GM19239 (cell line): ENCODE results near the gene SAV1.
"Not testable (repeated sequence)": the region's sequence is repeated elsewhere in the genome, so short reads cannot be mapped to it uniquely, and the experiment has no call there.

Source experiments
- DNase-seq: peaks from one replicate; pipeline ENCODE4 v3.0.0; 2011; ENCODE audit warnings: low spot score; ENCODE audit not compliant: insufficient read length
- FAIRE-seq: peaks from 2 replicates; lab custom pipeline; 2011; peaks lifted over from hg19 to GRCh38; lab: Jason Lieb, UNC

Gene SAV1

GRCh38 chr14:50666772-50667683, 1.1 kb downstream of the SAV1 start:
- FAIRE-seq, result peak; percentile 66
- no peak for DNase-seq

GRCh38 chr14:50665300-50665699, 2.8 kb downstream of the SAV1 start:
- DNase-seq, result not testable (repeated sequence)

DNA sequence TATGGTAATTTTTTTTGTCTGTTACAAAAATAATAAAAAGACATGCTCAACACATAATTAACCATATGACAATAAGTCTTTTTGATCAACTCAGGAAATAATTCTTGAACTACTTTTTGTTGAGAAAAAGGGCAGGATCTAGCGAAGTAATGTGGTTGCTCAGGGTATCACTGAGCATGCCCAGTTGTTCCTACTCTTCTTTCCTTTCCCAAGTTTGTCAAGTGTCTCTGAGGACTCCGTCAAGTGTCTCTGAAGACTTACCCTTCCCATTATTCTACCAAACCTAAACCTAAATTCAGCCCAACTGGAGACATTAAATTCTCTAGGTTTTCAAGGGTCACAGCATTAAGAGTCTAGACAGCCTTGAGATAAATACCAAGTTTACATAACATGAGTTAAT, 3.5 kb downstream of the SAV1 start:
- not testable (repeated sequence) for DNase-seq, FAIRE-seq

More at GRCh38 chr14:50665300-50665699, 2.8 kb downstream of the SAV1 start:
- FAIRE-seq, result peak; percentile 95

DNA sequence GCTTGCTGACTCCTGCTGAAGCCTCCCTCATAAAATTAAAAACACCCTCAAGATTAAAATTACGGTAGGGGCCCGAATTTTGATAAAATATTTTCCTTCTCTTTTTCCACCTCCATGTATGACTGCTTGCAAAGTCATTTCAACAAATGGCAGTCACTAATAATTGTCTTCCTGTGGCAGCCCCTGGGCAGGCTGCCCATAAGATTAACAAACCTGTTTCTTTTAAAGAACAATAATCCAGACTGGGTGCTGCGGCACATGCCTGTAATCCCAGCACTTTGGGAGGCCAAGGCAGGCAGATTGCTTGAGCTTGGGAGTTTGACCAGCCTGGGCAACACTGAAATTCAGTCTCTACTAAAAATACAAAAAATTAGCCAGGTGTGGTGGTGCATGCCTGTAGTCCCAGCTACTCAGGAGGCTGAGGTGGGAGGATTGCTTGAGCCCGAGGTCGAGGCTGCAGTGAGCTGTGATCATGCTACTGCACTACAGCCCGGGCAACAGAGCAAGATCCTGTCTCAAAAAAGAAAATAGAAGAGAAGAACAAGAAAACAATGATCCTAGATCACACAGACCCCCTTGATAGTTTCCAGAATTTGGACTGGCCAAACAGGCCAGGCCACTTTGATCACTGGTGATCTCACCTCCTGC, 8.7 kb downstream of the SAV1 start:
- FAIRE-seq, result no peak

DNA sequence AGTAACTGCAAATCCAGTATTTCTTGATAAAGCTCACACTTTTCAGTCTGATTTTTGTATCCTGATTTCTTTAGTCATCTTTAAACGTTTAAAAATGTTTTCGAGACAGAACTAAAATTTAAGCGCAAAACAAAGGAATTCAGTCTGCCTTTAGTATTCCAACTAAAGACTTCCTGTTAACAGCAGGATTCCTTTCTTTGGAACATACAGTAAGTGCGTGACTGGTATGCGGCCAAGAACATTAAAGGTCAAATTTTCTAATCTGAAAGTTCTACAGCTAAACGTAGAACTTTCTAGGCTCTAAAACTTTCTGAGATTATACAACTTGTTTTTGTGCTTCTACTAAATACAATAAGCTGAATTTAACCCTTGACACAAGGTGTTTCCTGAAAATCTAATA, 9.9 kb downstream of the SAV1 start:
- DNase-seq (no peak), FAIRE-seq (peak; percentile 23)

More for the DNA sequence above, 8.7 kb downstream of the SAV1 start:
- DNase-seq, result no peak

DNA sequence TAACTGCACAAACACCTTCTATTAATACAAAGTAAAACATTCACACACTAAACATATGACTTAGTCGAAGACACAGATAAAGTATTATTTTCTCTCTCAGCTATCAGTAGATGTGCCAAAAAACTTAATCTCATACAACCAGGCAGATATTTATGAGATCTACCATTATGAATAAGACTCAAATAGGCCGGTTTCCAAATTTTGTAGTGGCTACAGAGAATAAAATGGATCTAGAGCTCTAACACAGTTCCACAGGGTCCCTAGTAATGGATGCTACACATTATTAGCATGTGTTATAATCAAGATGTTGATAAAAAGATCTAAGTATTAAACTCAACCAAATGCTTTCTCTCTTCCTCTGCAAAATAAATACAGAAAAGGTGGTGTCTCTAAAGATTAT, 10.4 kb downstream of the SAV1 start:
- no peak for DNase-seq
- FAIRE-seq, result no peak

GRCh38 chr14:50656776-50657175, 11.3 kb downstream of the SAV1 start:
- no peak for DNase-seq
- FAIRE-seq, result no peak

DNA sequence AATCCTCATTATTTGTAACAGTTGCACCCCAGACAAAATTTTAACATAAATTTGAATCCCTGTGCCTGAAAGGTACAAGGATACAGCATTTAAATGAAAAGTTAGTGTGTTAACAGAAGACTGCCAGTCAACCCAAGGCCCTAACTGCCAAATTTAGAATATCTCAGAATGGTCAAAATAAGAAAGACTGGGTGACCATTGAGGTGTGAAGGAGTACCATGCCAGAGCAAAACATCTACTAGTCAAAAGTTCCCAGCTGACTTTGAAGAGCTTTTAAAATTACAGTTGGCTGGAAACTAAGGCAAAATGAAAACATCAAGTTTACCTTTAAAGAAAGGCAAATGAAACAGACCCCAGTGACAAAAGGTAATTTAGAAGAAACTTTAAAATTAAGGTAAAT, 18.4 kb downstream of the SAV1 start:
- DNase-seq, result no peak
- FAIRE-seq, result peak; percentile 45

GRCh38 chr14:50647753-50648152, 20.4 kb downstream of the SAV1 start:
- DNase-seq (no peak), FAIRE-seq (peak; percentile 35)

GRCh38 chr14:50647282-50647681, 20.8 kb downstream of the SAV1 start:
- FAIRE-seq (peak; percentile 98), DNase-seq (no peak)

DNA sequence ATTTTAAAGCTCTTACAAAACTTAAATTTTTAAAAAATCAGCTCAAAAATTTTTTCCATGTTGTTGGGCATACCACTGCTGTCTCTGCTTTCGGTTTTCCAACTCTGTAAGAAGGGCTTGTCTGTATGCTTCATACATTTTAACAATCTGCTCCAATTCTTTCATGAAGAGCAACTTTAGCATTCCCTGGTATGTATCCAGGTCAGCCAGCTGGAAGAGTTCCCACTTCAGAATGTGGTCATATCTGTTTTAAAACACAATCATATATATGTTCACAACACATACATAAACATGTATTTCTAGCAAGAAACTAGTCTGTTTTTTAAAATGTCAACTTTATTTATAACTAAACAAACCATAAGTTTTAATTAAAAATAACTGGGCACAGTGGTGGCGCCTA, 33.0 kb downstream of the SAV1 start:
- FAIRE-seq (no peak), DNase-seq (no peak)

GRCh38 chr14:50633954-50634353, 34.2 kb downstream of the SAV1 start:
- no peak for FAIRE-seq
- no peak for DNase-seq

DNA sequence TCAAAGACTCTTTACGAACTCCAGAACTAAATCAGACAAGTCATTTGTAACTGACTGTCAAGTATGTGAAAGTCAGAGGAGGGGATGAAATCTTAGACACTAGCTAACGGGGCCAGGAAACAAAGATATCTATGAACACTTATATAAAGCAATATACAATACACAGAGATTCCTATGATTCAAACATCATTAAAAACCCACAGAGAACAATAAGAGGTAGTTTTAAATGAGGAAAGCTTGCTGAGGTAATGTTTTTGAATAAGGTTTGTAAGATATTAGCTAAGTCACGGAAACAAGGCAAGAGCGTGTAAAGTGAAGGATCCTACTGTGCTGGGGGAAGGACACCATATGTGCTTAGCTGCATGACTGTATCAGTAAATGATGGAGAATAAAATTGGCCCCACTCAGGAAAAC, 36.7 kb downstream of the SAV1 start:
- no peak for FAIRE-seq
- no peak for DNase-seq

GRCh38 chr14:50624947-50625346, 43.2 kb downstream of the SAV1 start:
- not testable (repeated sequence) for DNase-seq, FAIRE-seq

DNA sequence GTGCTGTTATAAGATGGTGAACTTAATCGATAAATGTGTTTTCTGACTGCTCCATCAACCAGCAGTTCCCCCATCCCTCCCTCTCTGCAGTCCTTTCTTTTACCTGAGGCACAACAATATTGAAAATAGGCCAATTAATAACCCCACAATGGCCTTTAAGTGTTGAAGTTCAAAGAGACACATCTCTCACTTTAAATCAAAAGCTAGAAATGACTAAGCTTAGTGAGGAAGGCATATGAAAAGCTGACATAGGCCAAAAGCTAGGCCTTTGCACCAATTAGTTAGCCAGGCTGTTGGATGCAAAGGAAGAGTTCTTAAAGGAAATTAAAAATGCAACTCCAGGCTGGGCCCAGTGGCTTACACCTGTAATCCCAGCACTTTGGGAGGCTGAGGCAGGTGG, 43.7 kb downstream of the SAV1 start:
- no peak for FAIRE-seq
- DNase-seq, result no peak

DNA sequence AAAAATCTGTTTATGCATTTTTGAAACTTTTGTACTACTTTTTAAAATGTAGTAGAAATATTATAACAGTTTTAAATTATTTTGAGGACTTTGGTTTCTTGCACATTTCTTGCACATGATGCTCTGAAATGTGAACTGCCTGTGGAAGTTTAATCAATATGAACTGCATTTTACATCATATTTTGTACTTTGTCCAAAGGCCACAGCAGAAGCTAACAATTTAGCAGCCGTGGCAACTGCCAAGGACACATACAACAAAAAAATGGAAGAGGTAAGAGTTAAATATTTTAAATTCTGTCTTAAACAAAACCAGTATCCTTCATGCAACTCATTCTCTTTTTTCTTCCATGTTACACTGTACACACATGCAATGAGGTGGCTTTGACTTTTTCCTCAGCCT, 45.1 kb downstream of the SAV1 start:
- DNase-seq (no peak), FAIRE-seq (no peak)

DNA sequence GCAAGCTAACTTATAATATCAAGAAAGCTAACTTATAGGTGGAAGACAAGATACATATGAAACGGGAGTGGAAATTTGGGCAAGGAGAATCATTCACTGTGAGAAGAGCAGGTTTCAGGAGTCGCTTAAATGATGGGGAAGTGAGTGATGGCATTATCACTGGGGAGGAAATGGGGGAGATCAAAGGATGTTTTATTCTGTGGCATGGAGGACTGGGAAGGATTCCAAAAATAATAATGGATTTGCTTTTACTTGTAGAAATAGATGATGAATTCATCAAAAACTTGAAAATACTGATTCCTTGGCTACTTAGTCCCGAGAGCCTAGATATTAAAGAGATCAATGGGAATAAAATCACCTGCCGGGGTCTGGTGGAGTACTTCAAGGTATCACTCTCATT, 47.8 kb downstream of the SAV1 start:
- no peak for FAIRE-seq

GRCh38 chr14:50619569-50620141, 48.5 kb downstream of the SAV1 start:
- FAIRE-seq (peak; percentile 75), DNase-seq (peak; percentile 2)

More for the DNA sequence above, 47.8 kb downstream of the SAV1 start:
- no peak for DNase-seq

GRCh38 chr14:50616275-50616674, 51.8 kb downstream of the SAV1 start:
- no peak for DNase-seq
- no peak for FAIRE-seq

- DNase-seq (no peak), FAIRE-seq (no peak)
These were observed 52.6 kb downstream of the SAV1 start for GRCh38 chr14:50615552-50615951.

- no peak for FAIRE-seq
- no peak for DNase-seq
These were observed 53.0 kb downstream of the SAV1 start for GRCh38 chr14:50615056-50615455.
